HEK293T (cell line): ENCODE measurements around the gene SMARCAD1.

Source experiments
- CTCF ChIA-PET: fragments of 350-600 bp; formaldehyde crosslinking; extraction: SDS; loops from one replicate; lab custom pipeline; 2021; ENCODE audit warnings: antibody characterized with exemption, inconsistent platforms; lab: Yijun Ruan, JAX
- POLR2A ChIA-PET: fragments of 350-600 bp; formaldehyde crosslinking; extraction: SDS; loops from one replicate; lab custom pipeline; 2020; ENCODE audit warnings: antibody characterized with exemption, inconsistent platforms; lab: Yijun Ruan, JAX
- DNase-seq: peaks from one replicate; pipeline ENCODE4 v3.0.0; 2012; ENCODE audit warnings: mixed read lengths; ENCODE audit errors: extremely low spot score
- ARNT ChIP-seq: fragments of 450-650 bp; IDR thresholded peaks from 2 replicates; pipeline ENCODE4 v1.6.1; 2017; ENCODE audit warnings: mild to moderate bottlenecking
- BHLHE40 ChIP-seq: fragments of 450-650 bp; IDR thresholded peaks from 2 replicates; pipeline ENCODE4 v1.6.1; 2016; ENCODE audit warnings: mild to moderate bottlenecking, moderate library complexity, borderline replicate concordance
- CTBP1 ChIP-seq: fragments of 450-650 bp; IDR thresholded peaks from 2 replicates; pipeline ENCODE4 v1.6.1; 2016; ENCODE audit warnings: borderline replicate concordance
- ELF4 ChIP-seq: fragments of 450-650 bp; IDR thresholded peaks from 2 replicates; pipeline ENCODE4 v1.6.1; 2017; ENCODE audit warnings: antibody characterized with exemption
- FOXA1 ChIP-seq: fragments of 450-650 bp; IDR thresholded peaks from 2 replicates; pipeline ENCODE4 v1.6.1; 2016; ENCODE audit warnings: mild to moderate bottlenecking
- FOXK2 ChIP-seq: fragments of 450-650 bp; IDR thresholded peaks from 2 replicates; pipeline ENCODE4 v1.6.1; 2016; ENCODE audit warnings: mild to moderate bottlenecking
- FOXM1 ChIP-seq: fragments of 450-650 bp; IDR thresholded peaks from 2 replicates; pipeline ENCODE4 v1.6.1; 2017; ENCODE audit warnings: mild to moderate bottlenecking, borderline replicate concordance
- HDGF ChIP-seq: fragments of 450-650 bp; IDR thresholded peaks from 2 replicates; pipeline ENCODE4 v1.6.1; 2017; ENCODE audit warnings: antibody characterized with exemption, borderline replicate concordance
- L3MBTL2 ChIP-seq: fragments of 450-650 bp; conservative IDR thresholded peaks from 2 replicates; pipeline ENCODE4 v1.6.1; 2016; ENCODE audit warnings: mild to moderate bottlenecking
- LEF1 ChIP-seq: fragments of 450-650 bp; IDR thresholded peaks from 2 replicates; pipeline ENCODE4 v1.6.1; 2017; ENCODE audit warnings: mild to moderate bottlenecking, borderline replicate concordance
- NFRKB ChIP-seq: fragments of 450-650 bp; IDR thresholded peaks from 2 replicates; pipeline ENCODE4 v1.6.1; 2016; ENCODE audit warnings: mild to moderate bottlenecking, moderate library complexity
- SP1 ChIP-seq: fragments of 450-650 bp; IDR thresholded peaks from 2 replicates; pipeline ENCODE4 v1.6.1; 2017
- SUZ12 ChIP-seq: fragments of 450-650 bp; IDR thresholded peaks from 2 replicates; pipeline ENCODE4 v1.6.1; 2016; ENCODE audit warnings: mild to moderate bottlenecking
- TARDBP ChIP-seq: fragments of 450-650 bp; IDR thresholded peaks from 2 replicates; pipeline ENCODE4 v1.6.1; 2016
- ZNF384 ChIP-seq: fragments of 450-650 bp; IDR thresholded peaks from 2 replicates; pipeline ENCODE4 v1.6.1; 2016
- TF ChIP-seq, protein P1 (sequence below): fragments of 450-650 bp; IDR thresholded peaks from 2 replicates; pipeline ENCODE4 v1.6.1; 2016

Gene SMARCAD1

DNA sequence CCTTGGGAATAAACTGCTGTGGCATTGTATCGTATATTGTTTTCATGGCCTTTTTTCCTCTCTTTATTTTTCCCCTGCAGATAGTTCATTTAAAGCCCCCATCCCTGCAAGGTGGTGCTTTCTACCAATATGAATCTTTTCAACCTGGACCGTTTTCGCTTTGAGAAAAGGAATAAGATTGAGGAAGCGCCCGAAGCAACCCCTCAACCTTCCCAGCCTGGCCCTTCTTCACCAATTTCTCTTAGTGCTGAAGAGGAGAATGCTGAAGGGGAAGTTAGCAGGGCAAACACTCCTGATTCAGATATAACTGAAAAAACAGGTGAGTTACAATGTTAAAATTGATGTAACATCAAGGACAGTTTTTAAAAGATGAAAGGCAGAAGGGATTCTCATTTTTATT lies 601 bp downstream of the SMARCAD1 start:
- DNase-seq: no peak
- ChIA-PET POLR2A (interaction anchor here (1.0 to 1.2 kb wide), 2 partner anchors 24 to 60 kb away, joined by 3 to 5 read pairs; no protein-coding TSS in a partner anchor), CTCF (no interaction called here)
- TF ChIP-seq FOXA1 (no peak), LEF1 (no peak), NFRKB (no peak)
- TF ChIP-seq, protein P1, sequence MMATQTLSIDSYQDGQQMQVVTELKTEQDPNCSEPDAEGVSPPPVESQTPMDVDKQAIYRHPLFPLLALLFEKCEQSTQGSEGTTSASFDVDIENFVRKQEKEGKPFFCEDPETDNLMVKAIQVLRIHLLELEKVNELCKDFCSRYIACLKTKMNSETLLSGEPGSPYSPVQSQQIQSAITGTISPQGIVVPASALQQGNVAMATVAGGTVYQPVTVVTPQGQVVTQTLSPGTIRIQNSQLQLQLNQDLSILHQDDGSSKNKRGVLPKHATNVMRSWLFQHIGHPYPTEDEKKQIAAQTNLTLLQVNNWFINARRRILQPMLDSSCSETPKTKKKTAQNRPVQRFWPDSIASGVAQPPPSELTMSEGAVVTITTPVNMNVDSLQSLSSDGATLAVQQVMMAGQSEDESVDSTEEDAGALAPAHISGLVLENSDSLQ: no peak

GRCh38 chr4:94208918-94209317 lies 1.3 kb downstream of the SMARCAD1 start:
- CTCF ChIA-PET: no interaction called here
- no peak for DNase-seq
- POLR2A ChIA-PET: interaction anchor here (0.5 kb wide), 1 partner anchor 506 kb away, joined by 3 read pairs; no protein-coding TSS in a partner anchor
- no peak for TF ChIP-seq NFRKB
- no peak for TF ChIP-seq CTBP1

DNA sequence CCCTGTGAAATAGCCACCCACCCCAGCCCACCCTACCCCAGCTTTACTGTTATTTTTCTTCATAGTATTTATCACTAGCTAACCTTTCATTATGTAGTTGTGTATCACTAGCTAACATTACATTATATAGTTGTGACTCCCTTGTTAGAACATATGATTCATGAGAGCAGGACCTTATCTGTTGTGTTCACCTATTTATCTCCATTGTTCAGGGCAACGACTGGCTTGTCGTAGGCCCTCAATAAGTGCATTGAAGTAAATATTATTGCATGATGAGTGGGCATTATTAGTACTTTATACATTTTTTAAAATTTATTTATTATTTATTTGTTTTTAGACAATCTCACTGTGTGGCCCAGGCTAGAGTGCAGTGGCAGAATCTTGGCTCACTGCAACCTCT lies 4.2 kb downstream of the SMARCAD1 start:
- TF ChIP-seq HDGF: no peak
- TF ChIP-seq ELF4: no peak
- TF ChIP-seq FOXK2: no peak
- DNase-seq: no peak
- ChIA-PET CTCF (no interaction called here), POLR2A (no interaction called here)

GRCh38 chr4:94214703-94215319 lies 7.1 kb downstream of the SMARCAD1 start:
- CTCF ChIA-PET: no interaction called here
- POLR2A ChIA-PET: no interaction called here

GRCh38 chr4:94216394-94216793 lies 8.7 kb downstream of the SMARCAD1 start:
- DNase-seq: no peak
- CTCF ChIA-PET: no interaction called here
- TF ChIP-seq HDGF (no peak), FOXM1 (no peak), SP1 (no peak), ZNF384 (no peak), NFRKB (no peak), L3MBTL2 (no peak), FOXK2 (no peak), CTBP1 (no peak), LEF1 (no peak), BHLHE40 (no peak), SUZ12 (no peak)
- TF ChIP-seq, protein P1: no peak
- POLR2A ChIA-PET: no interaction called here

More at GRCh38 chr4:94214703-94215319, 7.1 kb downstream of the SMARCAD1 start:
- TF ChIP-seq NFRKB (no peak), SUZ12 (no peak), CTBP1 (no peak), SP1 (no peak), ZNF384 (no peak), TARDBP (no peak), HDGF (no peak), FOXM1 (no peak), BHLHE40 (no peak), LEF1 (no peak), FOXK2 (no peak)
- TF ChIP-seq, protein P1: no peak
- DNase-seq: no peak

- DNase-seq: no peak
- CTCF ChIA-PET: no interaction called here
- no peak for TF ChIP-seq L3MBTL2
- no peak for TF ChIP-seq SP1
- TF ChIP-seq FOXA1: no peak
- TF ChIP-seq FOXM1: no peak
- TF ChIP-seq NFRKB: no peak
- no peak for TF ChIP-seq LEF1
- no peak for TF ChIP-seq FOXK2
- TF ChIP-seq CTBP1: no peak
- TF ChIP-seq, protein P1: no peak
- no peak for TF ChIP-seq ZNF384
- no peak for TF ChIP-seq ARNT
- TF ChIP-seq SUZ12: no peak
- TF ChIP-seq BHLHE40: no peak
- no peak for TF ChIP-seq HDGF
- TF ChIP-seq TARDBP: no peak
- no peak for TF ChIP-seq ELF4
- POLR2A ChIA-PET: no interaction called here
Observed at GRCh38 chr4:94219402-94219801, 11.7 kb downstream of the SMARCAD1 start.

- ChIA-PET CTCF (no interaction called here), POLR2A (no interaction called here)
- TF ChIP-seq, protein P1: no peak
- no peak for TF ChIP-seq BHLHE40
- no peak for TF ChIP-seq TARDBP
- TF ChIP-seq SUZ12: no peak
- TF ChIP-seq FOXK2: no peak
- TF ChIP-seq SP1: no peak
- no peak for TF ChIP-seq FOXA1
- DNase-seq: no peak
Observed at GRCh38 chr4:94221916-94222315, 14.3 kb downstream of the SMARCAD1 start.
